ENCODE measurements around the gene TLR1. TPM values are rescaled to one million over a fixed set of nuclear protein-coding genes. Genes with fewer than 3 reads are reported as not detected.
"Not testable (repeated sequence)": the region's sequence is repeated elsewhere in the genome, so short reads cannot be mapped to it uniquely, and the experiment has no call there.

TLR1 gene
- total RNA-seq, 4 donors from 2014 or later, result 0.20 to 14.0 (median 6.1) TPM

DNA sequence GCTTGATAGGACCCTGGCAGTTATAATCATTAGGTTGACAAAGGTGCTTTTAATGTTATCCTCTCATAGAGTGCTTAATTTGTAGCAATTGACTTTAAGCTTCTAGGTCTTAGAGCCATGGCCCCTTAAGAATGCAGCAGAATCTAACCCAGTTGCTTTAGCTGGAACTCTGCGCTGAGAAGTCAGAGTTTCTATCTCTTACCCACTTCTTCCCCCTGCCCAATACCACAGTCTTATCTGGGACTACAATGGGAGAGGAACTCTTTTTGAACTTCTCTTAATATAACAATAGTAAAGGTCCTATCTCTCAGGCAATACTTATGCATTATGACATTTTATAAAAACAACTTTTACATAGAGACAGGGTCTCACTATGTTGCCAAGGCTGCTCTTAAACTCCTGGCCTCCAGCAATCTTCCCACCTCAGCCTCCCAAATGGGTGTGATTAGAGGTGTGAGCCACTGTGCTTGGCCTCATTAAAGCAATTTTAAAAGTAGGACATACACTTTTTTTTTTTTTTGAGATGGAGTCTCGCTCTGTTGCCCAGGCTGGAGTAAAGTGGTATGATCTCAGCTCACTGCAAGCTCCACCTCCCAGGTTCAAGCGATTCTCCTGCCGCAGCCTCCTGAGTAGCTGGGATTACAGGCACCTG, 23.6 kb downstream of the TLR1 start:
- H3K27me3 ChIP-seq, result no peaks in the 10 kb centered on the region
- peaks cover 0 to 3% (median 0%) of the 10 kb centered on the region in 4 donors for H3K4me1 ChIP-seq
- in situ Hi-C loops (cut with MboI; ENCODE audit: low pct_ligation_motif_present in 1 of 4, low pct_unique_long_range_greater_than_20kb in 1 of 4, low sequenced_read_pairs in 3 of 4) (loop anchor here in 1 of 4 donors (25.0 kb wide), 1 partner anchor 356 kb away; no protein-coding TSS in a partner anchor), intact Hi-C loops (cut with DNase I; ENCODE audit: low total_unique reads) (no loop called here)
- no peak for DNase-seq
- H3K4me3 ChIP-seq, result no peak overlapping the region
- no peaks in the 10 kb centered on the region for H3K9me3 ChIP-seq
- no peaks in the 10 kb centered on the region for H3K36me3 ChIP-seq
- no peak overlapping the region for H3K27ac ChIP-seq
- TF ChIP-seq, protein P1, sequence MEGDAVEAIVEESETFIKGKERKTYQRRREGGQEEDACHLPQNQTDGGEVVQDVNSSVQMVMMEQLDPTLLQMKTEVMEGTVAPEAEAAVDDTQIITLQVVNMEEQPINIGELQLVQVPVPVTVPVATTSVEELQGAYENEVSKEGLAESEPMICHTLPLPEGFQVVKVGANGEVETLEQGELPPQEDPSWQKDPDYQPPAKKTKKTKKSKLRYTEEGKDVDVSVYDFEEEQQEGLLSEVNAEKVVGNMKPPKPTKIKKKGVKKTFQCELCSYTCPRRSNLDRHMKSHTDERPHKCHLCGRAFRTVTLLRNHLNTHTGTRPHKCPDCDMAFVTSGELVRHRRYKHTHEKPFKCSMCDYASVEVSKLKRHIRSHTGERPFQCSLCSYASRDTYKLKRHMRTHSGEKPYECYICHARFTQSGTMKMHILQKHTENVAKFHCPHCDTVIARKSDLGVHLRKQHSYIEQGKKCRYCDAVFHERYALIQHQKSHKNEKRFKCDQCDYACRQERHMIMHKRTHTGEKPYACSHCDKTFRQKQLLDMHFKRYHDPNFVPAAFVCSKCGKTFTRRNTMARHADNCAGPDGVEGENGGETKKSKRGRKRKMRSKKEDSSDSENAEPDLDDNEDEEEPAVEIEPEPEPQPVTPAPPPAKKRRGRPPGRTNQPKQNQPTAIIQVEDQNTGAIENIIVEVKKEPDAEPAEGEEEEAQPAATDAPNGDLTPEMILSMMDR (IDR thresholded peaks at IDR 0.05), result no peak
- TF ChIP-seq EP300 (IDR thresholded peaks at IDR 0.05; ENCODE audit: low read depth), result no peak
- no peak for TF ChIP-seq POLR2AphosphoS5 (IDR thresholded peaks at IDR 0.05)
- TF ChIP-seq POLR2A (IDR thresholded peaks at IDR 0.05), result no peak
- 84 to 87% methylated on average over 4 of the region's 4 CpGs for WGBS, 2 donors (ENCODE audit: low coverage in 1 of 2)

DNA sequence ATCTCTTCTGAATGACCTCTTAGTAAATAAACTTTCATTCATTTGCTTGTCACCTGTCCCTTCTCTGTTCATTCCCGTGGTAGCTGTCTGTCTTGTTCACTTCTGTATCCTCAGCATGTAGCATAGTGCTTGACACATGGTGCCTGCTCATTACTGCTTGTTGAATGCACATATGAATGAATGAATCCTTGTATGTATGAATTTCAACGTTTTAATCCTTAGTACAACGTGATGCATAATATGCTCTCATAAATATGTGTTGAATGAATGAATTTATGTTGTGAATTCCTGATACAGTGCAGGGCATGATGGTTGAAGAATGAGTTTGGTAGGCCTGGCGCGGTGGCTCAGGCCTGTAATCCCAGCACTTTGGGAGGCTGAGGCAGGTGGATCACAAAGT, 24.8 kb downstream of the TLR1 start:
- Histone ChIP-seq H3K27me3 (no peaks in the 10 kb centered on the region), H3K36me3 (no peaks in the 10 kb centered on the region), H3K27ac (no peak overlapping the region), H3K9me3 (no peaks in the 10 kb centered on the region), H3K4me1 (peaks cover 0 to 3% (median 0%) of the 10 kb centered on the region in 4 donors), H3K4me3 (no peak overlapping the region)
- WGBS, 2 donors (ENCODE audit: low coverage in 1 of 2), result 66 to 78% methylated on average over 2 to 5 of the region's 5 CpGs
- in situ Hi-C loops (cut with MboI; ENCODE audit: low pct_ligation_motif_present in 1 of 4, low pct_unique_long_range_greater_than_20kb in 1 of 4, low sequenced_read_pairs in 3 of 4) (loop anchor here in 1 of 4 donors (25.0 kb wide), 1 partner anchor 358 kb away; no protein-coding TSS in a partner anchor), intact Hi-C loops (cut with DNase I; ENCODE audit: low total_unique reads) (no loop called here)
- TF ChIP-seq POLR2A (IDR thresholded peaks at IDR 0.05), result no peak
- TF ChIP-seq EP300 (IDR thresholded peaks at IDR 0.05; ENCODE audit: low read depth), result no peak
- TF ChIP-seq, protein P1 (IDR thresholded peaks at IDR 0.05), result no peak
- TF ChIP-seq POLR2AphosphoS5 (IDR thresholded peaks at IDR 0.05), result no peak
- DNase-seq, result no peak

DNA sequence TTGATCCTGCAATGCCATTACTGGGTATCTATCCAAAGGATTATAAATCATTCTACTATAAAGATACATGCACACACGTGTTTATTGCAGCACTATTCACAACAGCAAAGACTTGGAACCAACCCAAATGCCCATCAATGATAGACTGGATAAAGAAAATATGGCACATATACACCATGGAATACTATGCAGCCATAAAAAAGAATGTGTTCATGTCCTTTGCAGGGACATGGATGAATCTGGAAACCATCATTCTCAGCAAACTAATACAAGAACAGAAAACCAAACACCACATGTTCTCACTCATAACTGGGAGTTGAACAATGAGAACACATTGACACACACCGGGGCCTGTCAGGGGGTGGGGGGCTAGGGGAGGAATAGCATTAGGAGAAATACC, 26.7 kb downstream of the TLR1 start:
- WGBS, 2 donors (ENCODE audit: low coverage in 1 of 2), result 70 to 74% methylated on average over 2 of the region's 2 CpGs
- H3K27me3 ChIP-seq; intact Hi-C loops (cut with DNase I; ENCODE audit: low total_unique reads); H3K27ac ChIP-seq; H3K9me3 ChIP-seq; H3K4me1 ChIP-seq; H3K4me3 ChIP-seq; H3K36me3 ChIP-seq; DNase-seq: not testable (repeated sequence)
- in situ Hi-C loops (cut with MboI; ENCODE audit: low pct_ligation_motif_present in 1 of 4, low pct_unique_long_range_greater_than_20kb in 1 of 4, low sequenced_read_pairs in 3 of 4), result loop anchor here in 1 of 4 donors (25.0 kb wide), 1 partner anchor 359 kb away; no protein-coding TSS in a partner anchor

DNA sequence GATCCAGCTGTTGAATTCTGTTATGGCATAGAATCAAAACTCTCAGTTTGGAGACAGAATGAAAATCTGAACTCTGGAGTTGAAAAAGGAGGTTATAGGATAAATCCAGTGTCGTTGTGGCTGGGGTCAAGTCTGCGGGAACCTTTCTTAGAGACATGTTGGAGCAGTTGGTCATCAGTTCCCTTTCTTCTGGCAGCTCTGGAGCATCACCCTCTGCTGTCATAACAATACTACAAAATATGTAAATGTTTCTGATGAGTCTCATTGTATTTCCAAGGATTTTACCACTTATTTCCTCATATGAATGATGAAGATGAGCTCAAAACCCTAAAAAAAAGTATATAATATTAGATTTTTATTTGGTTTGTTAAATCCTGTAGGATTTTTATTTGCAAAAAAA, 29.3 kb downstream of the TLR1 start:
- Histone ChIP-seq H3K36me3 (no peaks in the 10 kb centered on the region), H3K4me1 (no peaks in the 10 kb centered on the region), H3K27ac (no peak overlapping the region), H3K9me3 (no peaks in the 10 kb centered on the region), H3K27me3 (no peaks in the 10 kb centered on the region), H3K4me3 (no peak overlapping the region)
- no peak for TF ChIP-seq POLR2A (IDR thresholded peaks at IDR 0.05)
- TF ChIP-seq, protein P1 (IDR thresholded peaks at IDR 0.05), result no peak
- no peak for TF ChIP-seq POLR2AphosphoS5 (IDR thresholded peaks at IDR 0.05)
- no peak for TF ChIP-seq EP300 (IDR thresholded peaks at IDR 0.05; ENCODE audit: low read depth)
- 82 to 86% methylated on average over 2 of the region's 2 CpGs for WGBS, 2 donors (ENCODE audit: low coverage in 1 of 2)
- DNase-seq, result no peak
- in situ Hi-C loops (cut with MboI; ENCODE audit: low pct_ligation_motif_present in 1 of 4, low pct_unique_long_range_greater_than_20kb in 1 of 4, low sequenced_read_pairs in 3 of 4), result loop anchor here in 1 of 4 donors (25.0 kb wide), 1 partner anchor 362 kb away; no protein-coding TSS in a partner anchor
- intact Hi-C loops (cut with DNase I; ENCODE audit: low total_unique reads), result no loop called here

All from transverse colon (tissue), 4 donors.